Liver (tissue), 9 donors: ENCODE measurements around the gene LDB2. TPM values are rescaled to one million over a fixed set of nuclear protein-coding genes. Genes with fewer than 3 reads are reported as not detected.

Experiments used
- DNase-seq: peaks from one replicate; pipeline ENCODE4 v3.0.0-alpha.2; 2017; ENCODE audit warnings: low spot score
- H3K27ac ChIP-seq, 2 donors: one replicate each; pipeline ENCODE4 v1.7.0; 2013; ENCODE audit warnings: inconsistent platforms in 2 of 2, low read length in 2 of 2, control low read depth in 1 of 2, low read depth in 1 of 2, mild to moderate bottlenecking in 1 of 2
- H3K27me3 ChIP-seq, 4 donors: one replicate each; pipeline versions ENCODE4 v1.6.1 to v1.7.0; 2013; ENCODE audit warnings: low read length in 3 of 4, inconsistent platforms in 1 of 4, mild to moderate bottlenecking in 1 of 4, moderate library complexity in 1 of 4; ENCODE audit not compliant: control insufficient read depth in 4 of 4, insufficient read depth in 4 of 4
- H3K36me3 ChIP-seq, 4 donors: one replicate each; pipeline versions ENCODE4 v1.6.1 to v1.7.0; 2013; ENCODE audit warnings: low read length in 3 of 4, mild to moderate bottlenecking in 3 of 4, low read depth in 1 of 4, moderate library complexity in 1 of 4; ENCODE audit not compliant: control insufficient read depth in 4 of 4, insufficient read depth in 3 of 4
- H3K4me1 ChIP-seq, 4 donors: one replicate each; pipeline versions ENCODE4 v1.6.1 to v1.7.0; 2013; ENCODE audit warnings: low read length in 3 of 4, mild to moderate bottlenecking in 3 of 4, moderate library complexity in 1 of 4; ENCODE audit not compliant: control insufficient read depth in 4 of 4, insufficient read depth in 4 of 4
- H3K4me3 ChIP-seq, 3 donors: one replicate each; pipeline versions ENCODE4 v1.6.1 to v1.7.0; 2013; ENCODE audit warnings: low read length in 3 of 3, control low read depth in 1 of 3, low read depth in 1 of 3, mild to moderate bottlenecking in 1 of 3
- H3K9ac ChIP-seq, 2 donors: one replicate each; pipeline ENCODE4 v1.7.0; 2013; ENCODE audit warnings: low read length in 2 of 2, mild to moderate bottlenecking in 2 of 2, moderate library complexity in 2 of 2, control low read depth in 1 of 2, low read depth in 1 of 2
- H3K9me3 ChIP-seq, 4 donors: one replicate each; pipeline versions ENCODE4 v1.6.1 to v1.7.0; 2013; ENCODE audit warnings: low read length in 3 of 4; ENCODE audit not compliant: control insufficient read depth in 4 of 4
- ATF3 ChIP-seq: IDR thresholded peaks from 2 replicates; pipeline ENCODE4 v1.6.1; 2016; ENCODE audit warnings: antibody characterized with exemption
- FOXA1 ChIP-seq: IDR thresholded peaks from 2 replicates; pipeline ENCODE4 v1.6.1; 2016; ENCODE audit warnings: antibody characterized with exemption
- FOXA2 ChIP-seq: IDR thresholded peaks from 2 replicates; pipeline ENCODE4 v1.6.1; 2016; ENCODE audit warnings: antibody characterized with exemption
- GABPA ChIP-seq, 2 donors: IDR thresholded peaks in 1 of 2; conservative IDR thresholded peaks in 1 of 2; 2 replicates each; pipeline ENCODE4 v1.6.1; 2016; ENCODE audit warnings: antibody characterized with exemption in 2 of 2, mild to moderate bottlenecking in 1 of 2, moderate library complexity in 1 of 2
- HNF4A ChIP-seq, 2 donors: conservative IDR thresholded peaks; 2 replicates each; pipeline ENCODE4 v1.6.1; 2016; ENCODE audit warnings: antibody characterized with exemption in 2 of 2, mild to moderate bottlenecking in 2 of 2
- HNF4G ChIP-seq: IDR thresholded peaks from 2 replicates; pipeline ENCODE4 v1.6.1; 2016; ENCODE audit warnings: antibody characterized with exemption
- JUND ChIP-seq, 2 donors: IDR thresholded peaks; 2 replicates each; pipeline ENCODE4 v1.6.1; 2016; ENCODE audit warnings: antibody characterized with exemption in 2 of 2
- NR2F2 ChIP-seq: IDR thresholded peaks from 2 replicates; pipeline ENCODE4 v1.6.1; 2016; ENCODE audit warnings: antibody characterized with exemption
- RAD21 ChIP-seq, 2 donors: IDR thresholded peaks; 2 replicates each; pipeline ENCODE4 v1.6.1; 2016; ENCODE audit warnings: antibody characterized with exemption in 2 of 2, mild to moderate bottlenecking in 2 of 2
- RXRA ChIP-seq, 2 donors: IDR thresholded peaks; 2 replicates each; pipeline ENCODE4 v1.6.1; 2017 to 2018; ENCODE audit warnings: antibody characterized with exemption in 2 of 2, mild to moderate bottlenecking in 1 of 2
- SP1 ChIP-seq: IDR thresholded peaks from 2 replicates; pipeline ENCODE4 v1.6.1; 2018; ENCODE audit warnings: antibody characterized with exemption, mild to moderate bottlenecking
- TAF1 ChIP-seq: conservative IDR thresholded peaks from 2 replicates; pipeline ENCODE4 v1.6.1; 2016; ENCODE audit warnings: antibody characterized with exemption, mild to moderate bottlenecking
- YY1 ChIP-seq: IDR thresholded peaks from 2 replicates; pipeline ENCODE4 v1.6.1; 2016; ENCODE audit warnings: antibody characterized with exemption, mild to moderate bottlenecking
- WGBS: extraction: QIAGEN DNeasy Blood & Tissue Kit; methylation state at CpG from one replicate; pipeline ENCODE4 v1.1.7; 2013; 5-methylcytosine and 5-hydroxymethylcytosine counted together
- polyA plus RNA-seq, 2 donors: library from polyadenylated mRNA; stranded (reverse) in 1 of 2; unstranded in 1 of 2; fragments of 200-250 nt in 1 of 2; fragments of >200 nt in 1 of 2; fragmentation: Nextera tagmentation in 1 of 2; extraction: Ambion mirVana in 1 of 2; gene quantifications; one replicate each; pipeline versions ENCODE4 v1.2.1 to v1.2.3, GENCODE V29; 2013 to 2015
- total RNA-seq, 2 donors: library from RNA; depleted of rRNA; stranded (reverse); fragments of >200 nt; gene quantifications; one replicate each; pipeline ENCODE4 v1.2.3, GENCODE V29; 2014
- TF ChIP-seq, protein P1 (sequence below): IDR thresholded peaks from 2 replicates; pipeline ENCODE4 v1.6.1; 2016; ENCODE audit warnings: antibody characterized with exemption
- TF ChIP-seq, protein P2 (sequence below): IDR thresholded peaks from 2 replicates; pipeline ENCODE4 v1.6.1; 2016; ENCODE audit warnings: antibody characterized with exemption, mild to moderate bottlenecking
- TF ChIP-seq, protein P3 (sequence below): IDR thresholded peaks from 2 replicates; pipeline ENCODE4 v1.6.1; 2016; ENCODE audit warnings: antibody characterized with exemption
- donor health status: healthy.
- donor health status: healthy.
- donor health status: healthy.
- donor health status: healthy.
- donor health status: healthy.

Gene LDB2
- total and polyA plus RNA-seq, 4 donors = 7.4 to 31.9 (median 16.8) TPM

DNA sequence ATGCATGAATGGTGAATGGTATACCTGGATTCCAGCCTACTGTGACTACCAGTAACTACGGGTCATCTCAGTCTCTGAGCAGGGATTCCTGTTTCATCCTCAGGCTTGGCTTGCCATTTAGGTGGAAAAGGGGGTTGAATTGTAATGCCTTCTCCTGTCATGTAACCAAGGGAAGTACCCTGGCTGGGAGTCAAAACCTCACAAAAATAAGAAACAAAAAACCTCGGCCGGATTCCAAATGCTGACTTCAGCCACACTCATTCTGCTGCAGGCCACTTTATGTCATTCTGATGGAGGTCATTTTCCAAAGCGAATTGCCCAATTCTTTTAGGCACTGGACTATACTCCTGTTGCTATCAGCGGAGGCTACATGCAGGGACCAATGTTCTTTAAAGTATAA is 324.7 kb downstream of the LDB2 start:
- no peak for DNase-seq
- Histone ChIP-seq H3K36me3 (no peaks in the 10 kb centered on the region), H3K27me3 (no peaks in the 10 kb centered on the region), H3K4me3 (no peak overlapping the region), H3K4me1 (peaks cover 0 to 2% (median 0%) of the 10 kb centered on the region in 4 donors), H3K27ac (no peak overlapping the region), H3K9ac (no peak overlapping the region), H3K9me3 (no peaks in the 10 kb centered on the region)
- no peak for TF ChIP-seq SP1
- no peak for TF ChIP-seq HNF4G
- no peak for TF ChIP-seq JUND (IDR thresholded peaks at IDR 0.05)
- TF ChIP-seq FOXA1 = no peak
- TF ChIP-seq RAD21 (IDR thresholded peaks at IDR 0.05) = no peak
- no peak for TF ChIP-seq RXRA (IDR thresholded peaks at IDR 0.05)
- no peak for TF ChIP-seq YY1
- no peak for TF ChIP-seq NR2F2
- TF ChIP-seq ATF3 = no peak
- 67% methylated on average over 5 of the region's 5 CpGs for WGBS

GRCh38 chr4:16573206-16573605 is 325.2 kb downstream of the LDB2 start:
- no peak for TF ChIP-seq YY1
- TF ChIP-seq TAF1 = no peak
- TF ChIP-seq FOXA2 = no peak
- TF ChIP-seq, protein P1, sequence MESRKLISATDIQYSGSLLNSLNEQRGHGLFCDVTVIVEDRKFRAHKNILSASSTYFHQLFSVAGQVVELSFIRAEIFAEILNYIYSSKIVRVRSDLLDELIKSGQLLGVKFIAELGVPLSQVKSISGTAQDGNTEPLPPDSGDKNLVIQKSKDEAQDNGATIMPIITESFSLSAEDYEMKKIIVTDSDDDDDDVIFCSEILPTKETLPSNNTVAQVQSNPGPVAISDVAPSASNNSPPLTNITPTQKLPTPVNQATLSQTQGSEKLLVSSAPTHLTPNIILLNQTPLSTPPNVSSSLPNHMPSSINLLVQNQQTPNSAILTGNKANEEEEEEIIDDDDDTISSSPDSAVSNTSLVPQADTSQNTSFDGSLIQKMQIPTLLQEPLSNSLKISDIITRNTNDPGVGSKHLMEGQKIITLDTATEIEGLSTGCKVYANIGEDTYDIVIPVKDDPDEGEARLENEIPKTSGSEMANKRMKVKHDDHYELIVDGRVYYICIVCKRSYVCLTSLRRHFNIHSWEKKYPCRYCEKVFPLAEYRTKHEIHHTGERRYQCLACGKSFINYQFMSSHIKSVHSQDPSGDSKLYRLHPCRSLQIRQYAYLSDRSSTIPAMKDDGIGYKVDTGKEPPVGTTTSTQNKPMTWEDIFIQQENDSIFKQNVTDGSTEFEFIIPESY = no peak
- H3K27ac ChIP-seq = no peak overlapping the region
- H3K9me3 ChIP-seq = no peaks in the 10 kb centered on the region
- H3K36me3 ChIP-seq = no peaks in the 10 kb centered on the region
- no peak overlapping the region for H3K9ac ChIP-seq
- 78% methylated on average over 4 of the region's 4 CpGs for WGBS
- peaks cover 0 to 2% (median 0%) of the 10 kb centered on the region in 4 donors for H3K4me1 ChIP-seq
- no peak overlapping the region for H3K4me3 ChIP-seq
- H3K27me3 ChIP-seq = no peaks in the 10 kb centered on the region
- DNase-seq = no peak

GRCh38 chr4:16572631-16573030 is 325.8 kb downstream of the LDB2 start:
- H3K9me3 ChIP-seq = no peaks in the 10 kb centered on the region
- peaks cover 0 to 2% (median 0%) of the 10 kb centered on the region in 4 donors for H3K4me1 ChIP-seq
- H3K9ac ChIP-seq = no peak overlapping the region
- no peak for DNase-seq
- no peaks in the 10 kb centered on the region for H3K36me3 ChIP-seq
- H3K27ac ChIP-seq = no peak overlapping the region
- TF ChIP-seq, protein P2, sequence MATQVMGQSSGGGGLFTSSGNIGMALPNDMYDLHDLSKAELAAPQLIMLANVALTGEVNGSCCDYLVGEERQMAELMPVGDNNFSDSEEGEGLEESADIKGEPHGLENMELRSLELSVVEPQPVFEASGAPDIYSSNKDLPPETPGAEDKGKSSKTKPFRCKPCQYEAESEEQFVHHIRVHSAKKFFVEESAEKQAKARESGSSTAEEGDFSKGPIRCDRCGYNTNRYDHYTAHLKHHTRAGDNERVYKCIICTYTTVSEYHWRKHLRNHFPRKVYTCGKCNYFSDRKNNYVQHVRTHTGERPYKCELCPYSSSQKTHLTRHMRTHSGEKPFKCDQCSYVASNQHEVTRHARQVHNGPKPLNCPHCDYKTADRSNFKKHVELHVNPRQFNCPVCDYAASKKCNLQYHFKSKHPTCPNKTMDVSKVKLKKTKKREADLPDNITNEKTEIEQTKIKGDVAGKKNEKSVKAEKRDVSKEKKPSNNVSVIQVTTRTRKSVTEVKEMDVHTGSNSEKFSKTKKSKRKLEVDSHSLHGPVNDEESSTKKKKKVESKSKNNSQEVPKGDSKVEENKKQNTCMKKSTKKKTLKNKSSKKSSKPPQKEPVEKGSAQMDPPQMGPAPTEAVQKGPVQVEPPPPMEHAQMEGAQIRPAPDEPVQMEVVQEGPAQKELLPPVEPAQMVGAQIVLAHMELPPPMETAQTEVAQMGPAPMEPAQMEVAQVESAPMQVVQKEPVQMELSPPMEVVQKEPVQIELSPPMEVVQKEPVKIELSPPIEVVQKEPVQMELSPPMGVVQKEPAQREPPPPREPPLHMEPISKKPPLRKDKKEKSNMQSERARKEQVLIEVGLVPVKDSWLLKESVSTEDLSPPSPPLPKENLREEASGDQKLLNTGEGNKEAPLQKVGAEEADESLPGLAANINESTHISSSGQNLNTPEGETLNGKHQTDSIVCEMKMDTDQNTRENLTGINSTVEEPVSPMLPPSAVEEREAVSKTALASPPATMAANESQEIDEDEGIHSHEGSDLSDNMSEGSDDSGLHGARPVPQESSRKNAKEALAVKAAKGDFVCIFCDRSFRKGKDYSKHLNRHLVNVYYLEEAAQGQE = no peak
- TF ChIP-seq, protein P1 = no peak
- no peak for TF ChIP-seq SP1
- TF ChIP-seq GABPA (IDR thresholded peaks at IDR 0.05 in 1 of 2, conservative IDR thresholded peaks at IDR 0.05 in 1 of 2) = no peak
- TF ChIP-seq HNF4A (conservative IDR thresholded peaks at IDR 0.05) = no peak
- no peak for TF ChIP-seq RAD21 (IDR thresholded peaks at IDR 0.05)
- no peak for TF ChIP-seq ATF3
- no peak for TF ChIP-seq RXRA (IDR thresholded peaks at IDR 0.05)
- no peak for TF ChIP-seq HNF4G
- TF ChIP-seq, protein P3, sequence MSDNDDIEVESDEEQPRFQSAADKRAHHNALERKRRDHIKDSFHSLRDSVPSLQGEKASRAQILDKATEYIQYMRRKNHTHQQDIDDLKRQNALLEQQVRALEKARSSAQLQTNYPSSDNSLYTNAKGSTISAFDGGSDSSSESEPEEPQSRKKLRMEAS = no peak
- TF ChIP-seq FOXA1 = no peak
- TF ChIP-seq YY1 = no peak
- TF ChIP-seq TAF1 = no peak
- TF ChIP-seq JUND (IDR thresholded peaks at IDR 0.05) = no peak
- TF ChIP-seq NR2F2 = no peak
- H3K4me3 ChIP-seq = no peak overlapping the region
- no peaks in the 10 kb centered on the region for H3K27me3 ChIP-seq
- 82% methylated on average over 4 of the region's 4 CpGs for WGBS
